ENCODE results near the gene MECP2.

DNA sequence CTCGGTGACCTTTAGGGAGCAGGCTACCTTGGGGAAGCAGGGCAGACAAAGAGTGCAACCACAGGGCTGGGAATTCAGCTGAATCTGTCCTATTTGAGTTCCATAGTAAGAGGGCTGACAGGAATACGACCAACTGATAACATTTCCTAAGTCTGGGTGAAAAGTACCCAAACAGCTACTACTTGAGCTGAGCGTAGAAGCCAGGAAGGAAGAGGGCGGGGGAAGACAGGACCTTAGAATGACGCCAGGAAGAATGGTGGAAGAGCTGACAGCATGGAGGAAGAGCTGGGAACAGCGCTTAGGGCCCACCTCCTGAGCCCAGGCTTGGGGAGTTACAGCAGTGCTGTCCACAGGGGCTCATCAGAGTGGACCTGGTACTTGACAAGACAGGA, 14.4 kb downstream of the MECP2 start:
- TF ChIP-seq, protein P1, sequence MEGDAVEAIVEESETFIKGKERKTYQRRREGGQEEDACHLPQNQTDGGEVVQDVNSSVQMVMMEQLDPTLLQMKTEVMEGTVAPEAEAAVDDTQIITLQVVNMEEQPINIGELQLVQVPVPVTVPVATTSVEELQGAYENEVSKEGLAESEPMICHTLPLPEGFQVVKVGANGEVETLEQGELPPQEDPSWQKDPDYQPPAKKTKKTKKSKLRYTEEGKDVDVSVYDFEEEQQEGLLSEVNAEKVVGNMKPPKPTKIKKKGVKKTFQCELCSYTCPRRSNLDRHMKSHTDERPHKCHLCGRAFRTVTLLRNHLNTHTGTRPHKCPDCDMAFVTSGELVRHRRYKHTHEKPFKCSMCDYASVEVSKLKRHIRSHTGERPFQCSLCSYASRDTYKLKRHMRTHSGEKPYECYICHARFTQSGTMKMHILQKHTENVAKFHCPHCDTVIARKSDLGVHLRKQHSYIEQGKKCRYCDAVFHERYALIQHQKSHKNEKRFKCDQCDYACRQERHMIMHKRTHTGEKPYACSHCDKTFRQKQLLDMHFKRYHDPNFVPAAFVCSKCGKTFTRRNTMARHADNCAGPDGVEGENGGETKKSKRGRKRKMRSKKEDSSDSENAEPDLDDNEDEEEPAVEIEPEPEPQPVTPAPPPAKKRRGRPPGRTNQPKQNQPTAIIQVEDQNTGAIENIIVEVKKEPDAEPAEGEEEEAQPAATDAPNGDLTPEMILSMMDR (IDR thresholded peaks at IDR 0.05; ENCODE audit: insufficient read depth, low read length, poor library complexity, severe bottlenecking): no peak
- no peak for TF ChIP-seq EZH2phosphoT487 (conservative IDR thresholded peaks at IDR 0.05; ENCODE audit: low read length)
